GM13976 (cell line): ENCODE results near the gene GPR63.

Experiments used
- DNase-seq: peaks from one replicate; pipeline ENCODE4 v3.0.0; 2012; ENCODE audit warnings: low spot score
- in situ Hi-C: fragments of 300-500 bp; cut with MboI; formaldehyde crosslinking; loops from one replicate; pipeline ENCODE4 v1.12.0; 2022; ENCODE audit warnings: low sequenced_read_pairs, mixed read lengths, inconsistent platforms; ENCODE audit not compliant: unreplicated experiment
- TF ChIP-seq, protein P1 (sequence below): IDR thresholded peaks from 2 replicates; pipeline ENCODE4 v1.5.1; 2012; ENCODE audit warnings: borderline replicate concordance, mild to moderate bottlenecking; ENCODE audit not compliant: insufficient read depth; ENCODE audit errors: extremely low read depth, missing control alignments, control extremely low read depth

GPR63 gene

DNA sequence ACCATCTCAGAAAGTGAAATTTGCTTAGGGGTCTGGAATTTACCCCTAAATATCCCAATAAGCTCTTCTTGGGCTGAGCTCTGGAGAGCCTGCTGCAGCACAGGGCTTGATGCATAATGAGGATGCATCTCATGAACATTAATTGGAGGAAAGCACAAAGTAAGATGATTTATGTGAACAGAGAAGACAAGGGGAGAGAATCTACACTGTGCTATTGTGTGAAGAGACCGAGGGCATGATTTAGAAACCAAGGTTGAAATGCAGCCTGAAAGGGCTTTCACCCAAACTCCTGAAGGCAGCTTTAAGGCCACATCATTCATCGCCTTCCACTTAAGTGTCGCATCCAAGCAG lies 27.8 kb upstream of the GPR63 start:
- TF ChIP-seq, protein P1, sequence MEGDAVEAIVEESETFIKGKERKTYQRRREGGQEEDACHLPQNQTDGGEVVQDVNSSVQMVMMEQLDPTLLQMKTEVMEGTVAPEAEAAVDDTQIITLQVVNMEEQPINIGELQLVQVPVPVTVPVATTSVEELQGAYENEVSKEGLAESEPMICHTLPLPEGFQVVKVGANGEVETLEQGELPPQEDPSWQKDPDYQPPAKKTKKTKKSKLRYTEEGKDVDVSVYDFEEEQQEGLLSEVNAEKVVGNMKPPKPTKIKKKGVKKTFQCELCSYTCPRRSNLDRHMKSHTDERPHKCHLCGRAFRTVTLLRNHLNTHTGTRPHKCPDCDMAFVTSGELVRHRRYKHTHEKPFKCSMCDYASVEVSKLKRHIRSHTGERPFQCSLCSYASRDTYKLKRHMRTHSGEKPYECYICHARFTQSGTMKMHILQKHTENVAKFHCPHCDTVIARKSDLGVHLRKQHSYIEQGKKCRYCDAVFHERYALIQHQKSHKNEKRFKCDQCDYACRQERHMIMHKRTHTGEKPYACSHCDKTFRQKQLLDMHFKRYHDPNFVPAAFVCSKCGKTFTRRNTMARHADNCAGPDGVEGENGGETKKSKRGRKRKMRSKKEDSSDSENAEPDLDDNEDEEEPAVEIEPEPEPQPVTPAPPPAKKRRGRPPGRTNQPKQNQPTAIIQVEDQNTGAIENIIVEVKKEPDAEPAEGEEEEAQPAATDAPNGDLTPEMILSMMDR = no peak
- no peak for DNase-seq
- in situ Hi-C loops = no loop called here

DNA sequence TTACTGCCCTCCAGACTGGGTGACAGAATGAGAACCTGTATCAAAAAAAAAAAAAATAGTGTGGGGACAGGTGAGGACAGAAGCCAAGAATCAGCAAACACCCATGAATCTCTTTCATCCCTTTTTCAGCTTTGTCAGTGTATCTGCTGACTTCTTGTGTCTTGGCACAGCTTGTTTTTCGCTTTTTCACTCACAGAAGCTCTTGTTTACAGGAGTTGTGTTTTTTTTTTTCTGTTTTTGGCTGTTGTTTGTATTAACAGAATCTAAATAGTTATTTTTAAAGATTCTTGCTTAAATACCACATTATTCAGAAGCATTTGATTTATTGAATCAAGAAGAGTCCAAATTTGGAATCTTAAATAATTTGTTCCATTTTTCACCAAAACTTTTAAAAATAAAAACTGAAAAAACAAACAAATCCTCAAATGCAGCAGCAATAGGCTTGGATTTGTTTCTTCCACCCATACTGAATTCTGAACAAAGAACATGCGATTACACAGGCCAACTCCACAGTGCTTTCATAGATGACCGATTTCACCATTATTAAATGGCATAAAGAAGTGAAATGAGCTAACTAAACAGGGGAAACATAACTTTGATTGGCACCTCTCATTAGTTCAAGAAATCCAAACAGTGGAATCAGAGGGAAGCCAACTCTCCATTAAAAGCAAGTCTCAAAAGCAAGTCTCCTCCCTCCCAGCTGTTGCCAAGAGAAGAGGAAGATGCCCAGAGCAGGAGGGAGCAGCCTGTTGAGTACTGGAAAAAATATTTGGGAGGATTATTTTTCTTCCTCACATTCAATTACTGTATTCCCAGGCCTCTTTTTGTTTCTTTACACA lies 27.2 kb upstream of the GPR63 start:
- DNase-seq = no peak
- in situ Hi-C loops = no loop called here

DNA sequence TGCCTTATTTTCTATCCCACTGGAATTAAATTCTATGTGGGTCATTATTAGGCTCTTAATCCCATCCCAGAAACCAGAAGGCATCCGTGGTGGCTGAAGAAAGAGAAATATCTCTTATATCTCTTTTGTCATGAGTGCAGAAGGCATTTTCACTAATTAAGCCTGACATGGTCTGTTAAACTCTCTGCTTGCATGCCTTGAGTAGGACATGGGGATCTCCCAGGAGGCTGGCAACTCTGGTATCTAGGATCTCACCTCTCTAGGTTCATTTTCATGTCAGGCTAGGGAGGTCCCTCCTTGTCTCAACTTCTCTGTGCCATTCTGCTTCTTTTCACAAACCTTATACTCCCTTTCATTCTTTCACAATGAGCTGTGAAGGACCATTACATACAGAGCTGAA lies 25.3 kb upstream of the GPR63 start:
- TF ChIP-seq, protein P1 = no peak
- no peak for DNase-seq
- in situ Hi-C loops = no loop called here

More for the DNA sequence above, 27.2 kb upstream of the GPR63 start:
- TF ChIP-seq, protein P1 = no peak

DNA sequence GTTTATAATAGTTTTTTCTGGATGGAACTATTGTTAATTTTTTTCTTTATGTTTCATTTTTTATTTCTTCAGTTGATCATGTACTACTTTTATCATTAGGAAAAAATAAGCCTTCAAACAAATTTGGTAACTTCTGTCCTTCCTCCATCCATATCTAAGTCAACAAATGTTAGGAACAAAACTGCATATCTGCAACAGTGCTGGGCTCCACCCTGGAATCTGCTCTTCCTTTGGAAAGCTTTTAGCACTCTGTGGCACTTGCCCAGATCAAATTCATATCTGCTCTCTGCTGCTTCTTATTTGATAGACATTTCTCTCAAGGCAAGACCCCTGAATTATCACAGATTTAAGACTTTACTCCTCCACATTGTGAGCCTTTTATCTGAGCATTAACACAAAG lies 24.3 kb upstream of the GPR63 start:
- TF ChIP-seq, protein P1 = no peak
- in situ Hi-C loops = no loop called here

DNA sequence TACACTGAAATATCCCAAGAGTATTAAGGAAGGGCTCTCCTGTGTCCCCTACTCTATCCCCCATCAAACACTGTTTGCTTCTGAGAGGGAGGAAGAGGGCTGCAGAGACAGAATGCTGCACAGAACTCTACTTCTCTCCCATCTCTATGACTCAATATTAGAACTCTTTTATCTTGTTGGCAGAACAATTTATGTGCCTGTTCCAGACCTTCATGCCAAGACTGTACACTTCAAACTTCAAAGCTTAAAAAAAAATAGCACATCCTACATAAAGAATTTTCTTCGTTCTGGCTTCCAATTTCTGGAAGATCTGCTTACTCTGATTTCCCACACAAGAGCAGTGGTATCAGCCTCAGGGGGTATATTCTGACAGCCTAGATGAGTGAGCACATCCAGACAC lies 19.6 kb upstream of the GPR63 start:
- DNase-seq = no peak
- TF ChIP-seq, protein P1 = no peak
- in situ Hi-C loops = no loop called here

More for the DNA sequence above, 24.3 kb upstream of the GPR63 start:
- no peak for DNase-seq

DNA sequence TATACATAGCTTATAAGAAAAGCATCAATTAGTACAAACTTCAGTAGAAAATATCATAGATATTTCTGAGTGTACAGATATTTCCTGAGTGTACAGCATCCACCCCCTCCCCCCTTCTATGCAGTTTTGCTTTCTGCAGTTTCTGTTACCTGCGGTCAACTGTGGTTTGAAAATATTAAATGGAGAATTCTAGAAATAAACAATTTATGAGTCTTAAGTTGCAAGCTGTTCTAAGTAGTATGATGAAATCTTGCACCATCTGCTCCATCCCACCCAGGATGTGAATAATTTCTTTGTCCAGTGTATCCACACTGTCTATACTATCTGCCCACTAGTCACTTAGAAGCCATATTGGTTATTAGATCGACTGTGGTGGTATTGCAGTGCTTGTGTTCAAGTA lies 15.8 kb upstream of the GPR63 start:
- TF ChIP-seq, protein P1 = no peak
- in situ Hi-C loops = no loop called here
- DNase-seq = no peak
